HuH-7.5 (cell line): ENCODE results near the gene PTPRN.
"Not testable (repeated sequence)": the region's sequence is repeated elsewhere in the genome, so short reads cannot be mapped to it uniquely, and the experiment has no call there.

Experiments
- DNase-seq: peaks from one replicate; pipeline ENCODE4 v3.0.0; 2011; ENCODE audit warnings: low spot score

Gene PTPRN

GRCh38 chr2:219309278-219309677, at the start of gene PTPRN:
Gene PTPRN (minus strand): TSS chr2:219309401. CDS start chr2:219309332, 69 bp downstream.
- no peak for DNase-seq

GRCh38 chr2:219358170-219359075, 49.2 kb upstream of the PTPRN start:
- DNase-seq = no peak

- DNase-seq = no peak
These were observed 47.6 kb upstream of the PTPRN start for GRCh38 chr2:219356834-219357233.

- DNase-seq = no peak
These were observed 45.4 kb upstream of the PTPRN start for GRCh38 chr2:219354582-219354981.

- no peak for DNase-seq
These were observed 43.9 kb upstream of the PTPRN start for GRCh38 chr2:219353129-219353528.

- DNase-seq = peak; percentile 61
These were observed 43.3 kb upstream of the PTPRN start for GRCh38 chr2:219352448-219353023.

GRCh38 chr2:219350710-219351221, 41.6 kb upstream of the PTPRN start:
- DNase-seq = no peak

DNA sequence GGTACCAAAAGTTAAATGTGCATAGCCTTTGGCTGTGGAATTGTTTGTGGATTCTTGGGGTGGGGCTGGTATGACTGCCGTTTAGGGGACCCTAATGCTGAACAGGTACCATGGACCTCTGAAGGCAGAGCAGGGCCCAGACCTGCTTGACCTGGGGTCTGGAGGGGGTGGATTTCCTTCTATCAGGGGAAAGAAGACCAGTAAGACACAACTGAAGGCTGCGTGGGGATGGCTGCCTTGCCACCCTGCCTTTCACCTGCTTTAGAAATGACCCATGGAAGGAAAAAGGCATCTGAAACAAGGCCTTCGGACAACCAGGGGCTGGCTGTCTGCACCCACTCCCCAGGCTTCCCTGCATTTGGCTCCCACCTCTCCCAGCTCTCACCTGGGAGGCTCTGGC, 41.0 kb upstream of the PTPRN start:
- DNase-seq = no peak

GRCh38 chr2:219344751-219345430, 35.7 kb upstream of the PTPRN start:
- no peak for DNase-seq

- no peak for DNase-seq
These were observed 26.2 kb upstream of the PTPRN start for GRCh38 chr2:219335373-219335786.

- DNase-seq = no peak
These were observed 24.9 kb upstream of the PTPRN start for GRCh38 chr2:219334076-219334475.

DNA sequence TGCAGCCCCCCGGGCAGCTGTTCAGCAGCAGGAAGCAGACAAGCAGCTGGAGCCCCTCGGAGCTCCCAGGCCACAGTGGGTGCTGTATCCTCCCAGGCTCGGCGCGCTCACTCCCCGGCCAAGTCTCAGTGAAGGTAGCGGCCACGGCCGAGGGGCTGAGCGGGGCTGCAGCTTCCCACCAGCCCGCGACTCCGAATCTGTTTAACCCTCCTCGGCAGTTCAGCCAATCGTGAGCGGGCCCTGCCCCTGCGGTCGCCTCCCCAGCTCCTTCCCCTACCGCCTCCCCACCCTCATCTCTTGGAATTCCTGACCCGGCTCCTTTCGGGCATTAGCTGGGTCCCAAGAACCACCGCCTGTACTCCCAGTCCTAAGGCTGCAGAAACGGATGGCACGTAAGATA, 23.3 kb upstream of the PTPRN start, which contains the start of gene RESP18:
TSS of gene RESP18 (minus strand) at position 203 of the 400 bp plus-strand sequence.
- DNase-seq = no peak

GRCh38 chr2:219331560-219332213, 22.5 kb upstream of the PTPRN start:
- DNase-seq = peak; percentile 41

- DNase-seq = no peak
These were observed 18.5 kb upstream of the PTPRN start for GRCh38 chr2:219327719-219328118.

GRCh38 chr2:219325657-219326315, 16.6 kb upstream of the PTPRN start:
- DNase-seq = no peak

GRCh38 chr2:219325136-219325535, 15.9 kb upstream of the PTPRN start:
- no peak for DNase-seq

DNA sequence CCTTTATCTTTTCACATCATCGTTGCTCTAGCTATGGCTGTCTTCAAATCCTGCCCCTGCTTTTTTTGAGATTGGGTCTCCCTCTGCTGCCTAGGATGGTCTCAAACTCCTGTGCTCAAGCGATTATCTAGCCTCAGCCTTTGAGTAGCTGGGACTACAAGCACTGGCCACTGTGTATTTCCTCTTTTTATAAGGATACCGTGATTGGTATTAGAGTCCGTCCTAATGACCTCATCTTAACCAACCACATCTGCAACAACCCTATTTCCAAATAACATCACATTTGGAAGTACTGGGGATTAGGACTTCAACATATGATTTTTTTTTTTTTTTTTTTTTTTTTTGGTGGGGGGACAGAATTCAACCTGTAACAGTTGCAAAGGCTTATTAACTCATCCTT, 14.2 kb upstream of the PTPRN start:
- no peak for DNase-seq

- DNase-seq = no peak
These were observed 5.7 kb upstream of the PTPRN start for GRCh38 chr2:219314804-219315468.

- DNase-seq = not testable (repeated sequence)
These were observed 3.6 kb upstream of the PTPRN start for GRCh38 chr2:219312683-219313263.
